A673 (cell line): ENCODE data around the gene SVIL.

Experiments used
- EZH2 ChIP-seq: fragments of 200-600 bp; sonication (generic); IDR thresholded peaks from 2 replicates; pipeline ENCODE4 v1.6.1; 2017; ENCODE audit warnings: borderline replicate concordance, low read depth, mild to moderate bottlenecking, mixed read lengths, antibody characterized with exemption, low read length; ENCODE audit not compliant: poor library complexity, severe bottlenecking
- TF ChIP-seq, protein P1 (sequence below): fragments of 300-800, 200-600 bp; sonication (generic); conservative IDR thresholded peaks from 2 replicates; pipeline ENCODE4 v1.5.1; 2017; ENCODE audit warnings: low read depth, mild to moderate bottlenecking, antibody characterized with exemption, low read length, moderate library complexity, mixed read lengths

DNA sequence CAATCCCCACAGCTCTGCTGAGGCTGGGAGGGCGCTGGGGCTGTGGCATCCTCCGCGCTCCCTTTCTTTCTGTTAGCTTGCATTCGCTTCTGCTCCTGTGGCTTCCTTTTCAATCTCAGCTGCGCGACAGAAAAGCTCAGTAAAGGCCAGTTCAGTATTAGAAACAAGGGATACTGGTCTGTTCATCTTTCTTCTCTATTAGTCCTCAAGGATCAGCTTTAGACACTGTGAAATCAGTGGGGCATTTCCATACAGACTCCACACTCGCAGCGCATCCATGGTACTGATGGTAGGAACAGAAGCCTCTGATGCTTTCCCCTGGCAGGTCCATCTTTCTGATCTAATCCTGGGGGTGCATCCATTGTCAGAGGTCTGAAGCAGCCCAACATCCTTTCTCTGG lies 182.2 kb downstream of the SVIL start:
- TF ChIP-seq, protein P1, sequence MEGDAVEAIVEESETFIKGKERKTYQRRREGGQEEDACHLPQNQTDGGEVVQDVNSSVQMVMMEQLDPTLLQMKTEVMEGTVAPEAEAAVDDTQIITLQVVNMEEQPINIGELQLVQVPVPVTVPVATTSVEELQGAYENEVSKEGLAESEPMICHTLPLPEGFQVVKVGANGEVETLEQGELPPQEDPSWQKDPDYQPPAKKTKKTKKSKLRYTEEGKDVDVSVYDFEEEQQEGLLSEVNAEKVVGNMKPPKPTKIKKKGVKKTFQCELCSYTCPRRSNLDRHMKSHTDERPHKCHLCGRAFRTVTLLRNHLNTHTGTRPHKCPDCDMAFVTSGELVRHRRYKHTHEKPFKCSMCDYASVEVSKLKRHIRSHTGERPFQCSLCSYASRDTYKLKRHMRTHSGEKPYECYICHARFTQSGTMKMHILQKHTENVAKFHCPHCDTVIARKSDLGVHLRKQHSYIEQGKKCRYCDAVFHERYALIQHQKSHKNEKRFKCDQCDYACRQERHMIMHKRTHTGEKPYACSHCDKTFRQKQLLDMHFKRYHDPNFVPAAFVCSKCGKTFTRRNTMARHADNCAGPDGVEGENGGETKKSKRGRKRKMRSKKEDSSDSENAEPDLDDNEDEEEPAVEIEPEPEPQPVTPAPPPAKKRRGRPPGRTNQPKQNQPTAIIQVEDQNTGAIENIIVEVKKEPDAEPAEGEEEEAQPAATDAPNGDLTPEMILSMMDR = no peak
- no peak for TF ChIP-seq EZH2
